Keratinocyte (primary cell): Measurements from ENCODE around the gene FOXJ3. TPM values are rescaled to one million over a fixed set of nuclear protein-coding genes. Genes with fewer than 3 reads are reported as not detected.

Source experiments
- DNase-seq: peaks from one replicate; pipeline ENCODE4 v3.0.0-alpha.2; 2011; ENCODE audit warnings: low read depth, missing footprints, low spot score
- FAIRE-seq: peaks from 2 replicates; lab custom pipeline; 2011; peaks lifted over from hg19 to GRCh38; lab: Jason Lieb, UNC
- H2AFZ ChIP-seq: 2 replicates; pipeline ENCODE4 v1.6.0; 2012; ENCODE audit warnings: low read length, control low read depth, inconsistent platforms; ENCODE audit not compliant: control insufficient read depth
- H3K27ac ChIP-seq: 2 replicates; pipeline ENCODE4 v1.5.1; 2011; ENCODE audit warnings: low read length; ENCODE audit not compliant: control insufficient read depth, insufficient read depth
- H3K27me3 ChIP-seq: 3 replicates; pipeline ENCODE4 v1.6.0; 2011; ENCODE audit warnings: low read length; ENCODE audit not compliant: control insufficient read depth, insufficient read depth; ENCODE audit errors: extremely low read depth
- H3K36me3 ChIP-seq, 2 experiments: 2 replicates in 1 of 2; 3 replicates in 1 of 2; pipeline ENCODE4 v1.5.1; 2011; ENCODE audit warnings: low read length in 2 of 2, mild to moderate bottlenecking in 1 of 2; ENCODE audit not compliant: control insufficient read depth in 2 of 2, insufficient read depth in 2 of 2; ENCODE audit errors: extremely low read depth in 1 of 2
- H3K4me1 ChIP-seq: 3 replicates; pipeline ENCODE4 v1.5.1; 2011; ENCODE audit warnings: low read length; ENCODE audit not compliant: control insufficient read depth, insufficient read depth; ENCODE audit errors: extremely low read depth
- H3K4me2 ChIP-seq: 3 replicates; pipeline ENCODE4 v1.6.0; 2011; ENCODE audit warnings: low read depth, low read length; ENCODE audit not compliant: control insufficient read depth, insufficient read depth; ENCODE audit errors: extremely low read depth
- H3K4me3 ChIP-seq, 3 experiments: fragments of 200-600 bp in 1 of 3; sonication (generic) in 1 of 3; 2 replicates in 2 of 3; 3 replicates in 1 of 3; pipeline ENCODE4 v1.5.1; 2011 to 2016; ENCODE audit warnings: low read length in 3 of 3, mild to moderate bottlenecking in 3 of 3, control low read depth in 2 of 3, inconsistent platforms in 1 of 3, low read depth in 1 of 3, mixed read lengths in 1 of 3, mixed run types in 1 of 3, moderate library complexity in 1 of 3; ENCODE audit not compliant: control insufficient read depth in 2 of 3, insufficient read depth in 2 of 3; ENCODE audit errors: extremely low read depth in 1 of 3
- H3K79me2 ChIP-seq: 2 replicates; pipeline ENCODE4 v1.6.0; 2012; ENCODE audit warnings: low read length; ENCODE audit not compliant: control insufficient read depth, insufficient read depth
- H3K9ac ChIP-seq: 3 replicates; pipeline ENCODE4 v1.6.0; 2011; ENCODE audit warnings: low read length; ENCODE audit not compliant: control insufficient read depth, insufficient read depth; ENCODE audit errors: extremely low read depth
- H3K9me1 ChIP-seq: 3 replicates; pipeline ENCODE4 v1.6.0; 2011; ENCODE audit warnings: low read length; ENCODE audit not compliant: control insufficient read depth, insufficient read depth; ENCODE audit errors: extremely low read depth
- H3K9me3 ChIP-seq: 2 replicates; pipeline ENCODE4 v1.5.1; 2012; ENCODE audit warnings: low read depth, low read length; ENCODE audit not compliant: control insufficient read depth
- H4K20me1 ChIP-seq: 3 replicates; pipeline ENCODE4 v1.6.0; 2011; ENCODE audit warnings: low read length; ENCODE audit not compliant: control insufficient read depth, insufficient read depth; ENCODE audit errors: extremely low read depth
- EZH2 ChIP-seq: IDR thresholded peaks from one replicate; pipeline ENCODE4 v1.6.1; 2012; ENCODE audit warnings: inconsistent platforms, mild to moderate bottlenecking, low read length, moderate library complexity
- dilution Hi-C: fragments of 300-500 bp; cut with MboI; formaldehyde crosslinking; loops from one replicate; pipeline ENCODE4 v1.7.0; 2020; ENCODE audit warnings: low sequenced_read_pairs; ENCODE audit not compliant: extremely low pct_ligation_motif_present
- polyA plus RNA-seq, 5 experiments: library from polyadenylated mRNA; depleted of rRNA in 3 of 5; stranded (reverse) in 3 of 5; stranded (forward) in 1 of 5; unstranded in 1 of 5; fragments of >200 nt; gene quantifications; 1 replicate in 1 of 5; 2 replicates in 3 of 5; 3 replicates in 1 of 5; pipeline versions ENCODE4 v1.2.1 to v1.2.3, GENCODE V29; 2011 to 2012; ENCODE audit warnings: missing spikeins in 2 of 5, low read depth in 1 of 5, low replicate concordance in 1 of 5
- TF ChIP-seq, protein P1 (sequence below), 3 experiments: IDR thresholded peaks in 1 of 3; conservative IDR thresholded peaks in 1 of 3; optimal IDR thresholded peaks in 1 of 3; 2 replicates in 2 of 3; 3 replicates in 1 of 3; pipeline versions ENCODE3 to v1.5.1; 2011; ENCODE audit warnings: low read length in 3 of 3, mild to moderate bottlenecking in 3 of 3, moderate library complexity in 2 of 3, control low read depth in 1 of 3, inconsistent platforms in 1 of 3; ENCODE audit not compliant: insufficient read depth in 2 of 3; ENCODE audit errors: extremely low read depth in 1 of 3

The FOXJ3 gene
- polyA plus RNA-seq, 1 donor (not counting 4 experiments of a cell fraction or from before 2014, with no cell fraction given), result 40.2 TPM

DNA sequence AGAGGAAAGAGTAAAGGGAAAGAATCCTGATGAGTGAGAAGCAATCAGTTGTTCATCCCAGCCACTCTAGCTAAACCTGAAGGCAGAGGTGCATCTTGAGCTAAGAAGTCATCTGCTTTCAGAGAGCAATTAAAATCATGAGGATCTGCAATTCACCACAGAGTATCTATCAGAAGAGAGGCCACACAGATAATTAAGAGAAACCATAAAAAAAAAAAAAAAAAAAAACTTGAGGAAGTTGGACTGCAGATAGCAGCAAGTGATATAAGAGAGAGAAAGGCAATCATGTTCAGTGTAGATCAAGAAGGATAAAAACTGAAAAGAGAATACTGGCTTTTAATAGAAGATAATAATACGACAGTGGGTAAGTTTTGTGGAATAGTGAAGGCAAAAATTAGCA is 17.7 kb downstream of the FOXJ3 start:
- no peak overlapping the region for H3K9ac ChIP-seq
- no peak for FAIRE-seq
- H3K4me1 ChIP-seq, result peaks cover 14% of the 10 kb centered on the region
- H3K4me2 ChIP-seq, result no peak overlapping the region
- H3K9me1 ChIP-seq, result peaks cover 3% of the 10 kb centered on the region
- DNase-seq, result no peak
- no peak for TF ChIP-seq EZH2
- TF ChIP-seq, protein P1, sequence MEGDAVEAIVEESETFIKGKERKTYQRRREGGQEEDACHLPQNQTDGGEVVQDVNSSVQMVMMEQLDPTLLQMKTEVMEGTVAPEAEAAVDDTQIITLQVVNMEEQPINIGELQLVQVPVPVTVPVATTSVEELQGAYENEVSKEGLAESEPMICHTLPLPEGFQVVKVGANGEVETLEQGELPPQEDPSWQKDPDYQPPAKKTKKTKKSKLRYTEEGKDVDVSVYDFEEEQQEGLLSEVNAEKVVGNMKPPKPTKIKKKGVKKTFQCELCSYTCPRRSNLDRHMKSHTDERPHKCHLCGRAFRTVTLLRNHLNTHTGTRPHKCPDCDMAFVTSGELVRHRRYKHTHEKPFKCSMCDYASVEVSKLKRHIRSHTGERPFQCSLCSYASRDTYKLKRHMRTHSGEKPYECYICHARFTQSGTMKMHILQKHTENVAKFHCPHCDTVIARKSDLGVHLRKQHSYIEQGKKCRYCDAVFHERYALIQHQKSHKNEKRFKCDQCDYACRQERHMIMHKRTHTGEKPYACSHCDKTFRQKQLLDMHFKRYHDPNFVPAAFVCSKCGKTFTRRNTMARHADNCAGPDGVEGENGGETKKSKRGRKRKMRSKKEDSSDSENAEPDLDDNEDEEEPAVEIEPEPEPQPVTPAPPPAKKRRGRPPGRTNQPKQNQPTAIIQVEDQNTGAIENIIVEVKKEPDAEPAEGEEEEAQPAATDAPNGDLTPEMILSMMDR (optimal IDR thresholded peaks at IDR 0.05 in 1 of 3, IDR thresholded peaks at IDR 0.05 in 1 of 3, conservative IDR thresholded peaks at IDR 0.05 in 1 of 3; ENCODE audit: extremely low read depth in 1 of 3, insufficient read depth in 2 of 3, low read length in 3 of 3), result no peak
- H3K27me3 ChIP-seq, result no peaks in the 10 kb centered on the region
- H2AFZ ChIP-seq, result no peak overlapping the region
- H3K27ac ChIP-seq, result no peak overlapping the region
- dilution Hi-C loops, result no loop called here
- no peak overlapping the region for H3K4me3 ChIP-seq
- H4K20me1 ChIP-seq, result peaks cover 22% of the 10 kb centered on the region
- peaks cover 97% of the 10 kb centered on the region for H3K79me2 ChIP-seq
- H3K36me3 ChIP-seq, result no peaks in the 10 kb centered on the region
- H3K9me3 ChIP-seq, result no peaks in the 10 kb centered on the region

DNA sequence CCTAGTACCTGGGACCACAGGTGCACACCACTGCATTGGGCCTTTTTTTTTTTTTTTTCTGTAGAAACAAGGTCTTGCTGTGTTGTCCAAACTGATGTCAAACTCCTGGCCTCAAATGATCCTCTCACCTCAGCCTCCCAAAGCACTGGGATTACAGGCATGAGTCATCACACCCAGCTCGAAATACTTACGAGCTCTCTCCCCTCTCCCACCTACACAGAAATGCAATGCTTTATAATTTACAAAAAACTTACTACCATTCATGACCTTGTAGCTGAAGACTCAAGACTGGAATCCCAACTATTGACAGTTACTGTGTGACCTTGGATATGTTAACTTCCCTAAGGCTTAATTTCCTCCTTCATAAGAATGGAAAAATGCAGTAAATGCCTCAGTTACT is 18.7 kb downstream of the FOXJ3 start:
- Histone ChIP-seq H3K9ac (no peak overlapping the region), H3K79me2 (peaks cover 96% of the 10 kb centered on the region), H3K27me3 (no peaks in the 10 kb centered on the region), H3K4me1 (peaks cover 14% of the 10 kb centered on the region), H4K20me1 (peaks cover 21% of the 10 kb centered on the region), H2AFZ (no peak overlapping the region), H3K4me2 (no peak overlapping the region), H3K9me1 (peaks cover 3% of the 10 kb centered on the region), H3K9me3 (no peaks in the 10 kb centered on the region), H3K4me3 (no peak overlapping the region), H3K27ac (no peak overlapping the region), H3K36me3 (no peaks in the 10 kb centered on the region)
- no peak for TF ChIP-seq EZH2
- TF ChIP-seq, protein P1 (optimal IDR thresholded peaks at IDR 0.05 in 1 of 3, IDR thresholded peaks at IDR 0.05 in 1 of 3, conservative IDR thresholded peaks at IDR 0.05 in 1 of 3; ENCODE audit: extremely low read depth in 1 of 3, insufficient read depth in 2 of 3, low read length in 3 of 3), result no peak
- FAIRE-seq (no peak), DNase-seq (no peak)
- dilution Hi-C loops, result no loop called here
